GM12878 (cell line): ENCODE data around the gene CCDC137. TPM values are rescaled to one million over a fixed set of nuclear protein-coding genes. Genes with fewer than 3 reads are reported as not detected.
A peak's percentile ranks its signal among the peaks of the same experiment; 100 is the strongest.

ENCODE experiments used
- ATAC-seq: fragments of 200-7000 bp; cut with Tn5 transposase; 3 replicates; pipeline ENCODE4 v1.9.1; 2020; ENCODE audit warnings: mild to moderate bottlenecking, moderate library complexity
- BruUV-seq: library from RNA; stranded (reverse); fragments of 400-500 nt; replicated peaks from 2 replicates; lab custom pipeline; 2021; lab: Mats Ljungman, UMichigan
- CTCF ChIA-PET: fragments of 300-600 bp; sonication (Branson Sonifier 250); formaldehyde crosslinking; extraction: SDS; loops from one replicate; lab custom pipeline; 2021; ENCODE audit warnings: inconsistent platforms; lab: Yijun Ruan, JAX
- POLR2A ChIA-PET: fragments of 350-600 bp; formaldehyde crosslinking; extraction: SDS; loops from one replicate; lab custom pipeline; 2021; ENCODE audit warnings: inconsistent platforms; lab: Charles Lee
- RAD21 ChIA-PET: fragments of 300-600 bp; sonication (Branson Sonifier 250); formaldehyde crosslinking; loops from one replicate; lab custom pipeline; 2023; ENCODE audit warnings: antibody characterized with exemption; ENCODE audit not compliant: unreplicated experiment; lab: Charles Lee
- SMC1A ChIA-PET: fragments of 300-600 bp; sonication (Branson Sonifier 250); formaldehyde crosslinking; loops from one replicate; lab custom pipeline; 2023; ENCODE audit not compliant: unreplicated experiment, uncharacterized antibody; lab: Charles Lee
- DNase-seq: peaks from one replicate; pipeline ENCODE4 v3.0.0-alpha.2; 2011; ENCODE audit warnings: low read depth, low spot score
- FAIRE-seq: peaks from 3 replicates; lab custom pipeline; 2011; peaks lifted over from hg19 to GRCh38; lab: Jason Lieb, UNC
- H2AFZ ChIP-seq: 2 replicates; pipeline ENCODE4 v1.6.0; 2011; ENCODE audit warnings: low read depth, low read length, control low read depth; ENCODE audit not compliant: control insufficient read depth
- H3K27ac ChIP-seq: 2 replicates; pipeline ENCODE4 v1.5.1; 2011; ENCODE audit warnings: control low read depth; ENCODE audit not compliant: control insufficient read depth, insufficient read depth
- H3K27me3 ChIP-seq, 2 experiments: replicated peaks in 1 of 2; 2 replicates each; pipeline versions ENCODE4 v1.6.0 to v1.6.1; 2011; ENCODE audit warnings: low read length in 1 of 2; ENCODE audit not compliant: control insufficient read depth in 2 of 2, insufficient read depth in 2 of 2
- H3K36me3 ChIP-seq, 2 experiments: 2 replicates each; pipeline ENCODE4 v1.5.1; 2011; ENCODE audit warnings: low read length in 1 of 2; ENCODE audit not compliant: control insufficient read depth in 2 of 2, insufficient read depth in 2 of 2
- H3K4me1 ChIP-seq: 2 replicates; pipeline ENCODE4 v1.6.1; 2011; ENCODE audit warnings: mild to moderate bottlenecking, low read length, moderate library complexity, mixed read lengths; ENCODE audit not compliant: control insufficient read depth, insufficient read depth
- H3K4me2 ChIP-seq: 2 replicates; pipeline ENCODE4 v1.6.0; 2011; ENCODE audit warnings: control low read depth; ENCODE audit not compliant: control insufficient read depth, insufficient read depth
- H3K4me3 ChIP-seq: fragments of 200-600 bp; sonication (generic); 2 replicates; pipeline ENCODE4 v1.5.1; 2016
- H3K79me2 ChIP-seq: 2 replicates; pipeline ENCODE4 v1.6.0; 2011; ENCODE audit warnings: low read length; ENCODE audit not compliant: control insufficient read depth, insufficient read depth
- H3K9ac ChIP-seq: 2 replicates; pipeline ENCODE4 v1.8.0; 2011; ENCODE audit warnings: low read length, control low read depth, mixed read lengths; ENCODE audit not compliant: control insufficient read depth, insufficient read depth
- H3K9me3 ChIP-seq: replicated peaks from 3 replicates; pipeline ENCODE4 v1.5.1; 2011; ENCODE audit warnings: mild to moderate bottlenecking, low read length; ENCODE audit not compliant: control insufficient read depth, insufficient read depth
- H4K20me1 ChIP-seq: 2 replicates; pipeline ENCODE4 v1.6.0; 2011; ENCODE audit not compliant: control insufficient read depth, insufficient read depth
- BRCA1 ChIP-seq: IDR thresholded peaks from 2 replicates; pipeline ENCODE4 v1.6.1; 2011; ENCODE audit warnings: low read depth, low read length, improper control_type of control experiment
- CBX3 ChIP-seq: fragments of 200-600 bp; sonication (generic); IDR thresholded peaks from 2 replicates; pipeline ENCODE4 v1.6.1; 2016; ENCODE audit warnings: low read depth, borderline replicate concordance
- GABPA ChIP-seq: IDR thresholded peaks from 2 replicates; pipeline ENCODE4 v1.6.1; 2014; ENCODE audit warnings: antibody characterized with exemption, low read depth, mild to moderate bottlenecking, inconsistent platforms
- GATAD2B ChIP-seq: fragments of 450-650 bp; conservative IDR thresholded peaks from 2 replicates; pipeline ENCODE4 v1.6.1; 2017; ENCODE audit warnings: low read depth, mild to moderate bottlenecking, moderate library complexity
- HDGF ChIP-seq: fragments of 450-650 bp; IDR thresholded peaks from 2 replicates; pipeline ENCODE4 v1.6.1; 2016; ENCODE audit warnings: antibody characterized with exemption
- LARP7 ChIP-seq: fragments of 450-650 bp; IDR thresholded peaks from 2 replicates; pipeline ENCODE4 v1.6.1; 2017; ENCODE audit warnings: mild to moderate bottlenecking
- MAX ChIP-seq: IDR thresholded peaks from 2 replicates; pipeline ENCODE4 v1.6.1; 2012; ENCODE audit warnings: low read depth, low read length, improper control_type of control experiment
- MTA2 ChIP-seq: fragments of 450-650 bp; IDR thresholded peaks from 2 replicates; pipeline ENCODE4 v1.6.1; 2016; ENCODE audit warnings: low read depth, mild to moderate bottlenecking, moderate library complexity
- NBN ChIP-seq: fragments of 450-650 bp; IDR thresholded peaks from 2 replicates; pipeline ENCODE4 v1.6.1; 2016
- NFYB ChIP-seq: IDR thresholded peaks from 2 replicates; pipeline ENCODE4 v1.6.1; 2011; ENCODE audit warnings: low read depth, mild to moderate bottlenecking, low read length, improper control_type of control experiment, moderate library complexity; ENCODE audit not compliant: insufficient read depth
- NRF1 ChIP-seq: conservative IDR thresholded peaks from 2 replicates; pipeline ENCODE4 v1.6.1; 2011; ENCODE audit warnings: mild to moderate bottlenecking, low read depth, low read length, improper control_type of control experiment
- PAX8 ChIP-seq: fragments of 450-650 bp; IDR thresholded peaks from 2 replicates; pipeline ENCODE4 v1.6.1; 2017; ENCODE audit warnings: mild to moderate bottlenecking, moderate library complexity
- POLR2A ChIP-seq: IDR thresholded peaks from 2 replicates; pipeline ENCODE4 v1.6.1; 2011; ENCODE audit warnings: low read depth, mild to moderate bottlenecking, low read length
- RAD51 ChIP-seq: fragments of 450-650 bp; IDR thresholded peaks from 2 replicates; pipeline ENCODE4 v1.6.1; 2016; ENCODE audit warnings: moderate library complexity, mild to moderate bottlenecking, inconsistent platforms
- ZBTB33 ChIP-seq: fragments of 450-650 bp; IDR thresholded peaks from 2 replicates; pipeline ENCODE4 v1.6.1; 2017; ENCODE audit warnings: mild to moderate bottlenecking
- ZSCAN29 ChIP-seq: fragments of 450-650 bp; IDR thresholded peaks from 2 replicates; pipeline ENCODE4 v1.6.1; 2017; ENCODE audit warnings: mild to moderate bottlenecking, moderate library complexity
- WGBS: methylation state at CpG from one replicate; pipeline ENCODE4 v1.1.6; 2016; ENCODE audit warnings: low lambda C conversion rate; ENCODE audit not compliant: insufficient replicate concordance, insufficient coverage; ENCODE audit errors: missing lambda C conversion rate; 5-methylcytosine and 5-hydroxymethylcytosine counted together
- in situ Hi-C: fragments of 300-500 bp; cut with MboI; formaldehyde crosslinking; loops from 9 replicates; pipeline ENCODE4 v1.14.3; 2018; ENCODE audit warnings: mixed read lengths
- intact Hi-C: fragments of 100-400 bp; cut with micrococcal nuclease; formaldehyde crosslinking; loops from one replicate; pipeline ENCODE4 v1.14.2; 2022; ENCODE audit not compliant: unreplicated experiment
- polyA plus RNA-seq, 11 experiments: library from polyadenylated mRNA; depleted of rRNA in 4 of 11; unstranded in 6 of 11; stranded (reverse) in 5 of 11; fragments of >200 nt; fragmentation: Nextera tagmentation in 4 of 11; fragmentation: Illumina TruSeq in 1 of 11; extraction: Ambion mirVana in 4 of 11; extraction: Trizol in 1 of 11; gene quantifications; 1 replicate in 1 of 11; 2 replicates in 10 of 11; pipeline versions ENCODE4 v1.2.1 to v1.2.3, GENCODE V29; 2011 to 2016; ENCODE audit warnings: inconsistent platforms in 2 of 11, missing spikeins in 2 of 11, low read depth in 1 of 11
- total RNA-seq, 4 experiments: library from RNA; depleted of rRNA in 3 of 4; stranded (reverse); fragments of >200 nt in 3 of 4; fragmentation: Illumina TruSeq in 1 of 4; extraction: Trizol in 1 of 4; gene quantifications; 2 replicates each; pipeline versions ENCODE4 v1.2.1 to v1.2.3, GENCODE V29; 2013 to 2021

CCDC137 gene
- total and polyA plus RNA-seq, 10 of the 15 experiments (the other 5 are each of a cell fraction or from before 2014, with no cell fraction given): 2.2 to 45.4 (median 22.1) TPM

DNA sequence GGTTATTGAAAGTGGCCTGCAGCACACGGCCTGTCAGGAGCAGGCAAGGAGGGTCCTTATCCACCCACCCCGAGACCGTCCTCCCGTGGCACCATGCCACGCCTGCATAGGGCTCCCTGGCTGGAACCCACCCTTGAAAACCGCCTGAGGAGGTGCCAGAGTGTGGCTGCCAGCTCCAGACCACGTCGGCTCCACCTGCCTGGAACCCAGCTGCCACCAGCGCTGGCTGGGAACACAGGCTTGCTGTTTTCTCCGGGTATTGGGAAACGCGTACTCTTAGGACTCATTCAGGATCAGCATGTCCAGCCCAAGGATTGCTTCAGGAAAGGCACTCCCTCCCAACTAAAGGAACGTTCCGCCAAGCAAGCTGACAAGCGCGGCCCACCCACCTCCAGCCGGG is 10.4 kb downstream of the CCDC137 start:
- ChIA-PET RAD21 (no interaction called here), POLR2A (interaction anchor here (0.7 kb wide), 1 partner anchor 8 kb away, joined by 3 read pairs; no protein-coding TSS in a partner anchor), CTCF (interaction anchor here (1.4 to 1.6 kb wide), 2 partner anchors 26 to 35 kb away, joined by 4 to 6 read pairs; partner anchors contain the start of genes MRPL12 and SLC25A10), SMC1A (no interaction called here)
- in situ Hi-C loops: no loop called here
- no peaks in the 10 kb centered on the region for H3K9me3 ChIP-seq
- no peaks in the 10 kb centered on the region for H4K20me1 ChIP-seq
- H3K9ac ChIP-seq: no peak overlapping the region
- DNase-seq (no peak), ATAC-seq (no peak), FAIRE-seq (no peak)
- no peak overlapping the region for H3K4me3 ChIP-seq
- no peaks in the 10 kb centered on the region for H3K4me1 ChIP-seq
- no TSS peak for BruUV-seq
- no peaks in the 10 kb centered on the region; the same call in 1 of the 2 replicates for H3K79me2 ChIP-seq
- intact Hi-C loops: no loop called here
- H3K27ac ChIP-seq: no peak overlapping the region
- H3K27me3 ChIP-seq: no peaks in the 10 kb centered on the region
- no peak overlapping the region for H3K4me2 ChIP-seq
- 81% methylated on average over 16 of the region's 17 CpGs for WGBS
- H3K36me3 ChIP-seq: peaks cover 0 to 16% of the 10 kb centered on the region in 2 experiments; a peak in 3 of 4 replicates
- H2AFZ ChIP-seq: no peak overlapping the region
- TF ChIP-seq POLR2A (peak; percentile 37; the same call in 1 of the 2 replicates), ZSCAN29 (no peak), NRF1 (no peak), LARP7 (no peak)

- TF ChIP-seq RAD51: no peak
- no peak for TF ChIP-seq PAX8
- TF ChIP-seq MAX: no peak
- TF ChIP-seq NBN: no peak
- TF ChIP-seq BRCA1: no peak
- TF ChIP-seq MTA2: no peak
- TF ChIP-seq HDGF: no peak
- TF ChIP-seq GABPA: no peak
- TF ChIP-seq CBX3: no peak
- no peak for TF ChIP-seq GATAD2B
- no peak for TF ChIP-seq ZBTB33
- no peak for TF ChIP-seq NFYB
- TF ChIP-seq, all 136 proteins: peak for 0
- no peak for DNase-seq
- no peak overlapping the region for H3K27ac ChIP-seq
- H3K9ac ChIP-seq: no peak overlapping the region
- intact Hi-C loops: no loop called here
- CTCF ChIA-PET: no interaction called here
- no peaks in the 10 kb centered on the region for H3K27me3 ChIP-seq
- SMC1A ChIA-PET: no interaction called here
- no peak overlapping the region for H2AFZ ChIP-seq
- H3K79me2 ChIP-seq: peaks cover 27% of the 10 kb centered on the region
- no peak for FAIRE-seq
- RAD21 ChIA-PET: no interaction called here
- H3K4me2 ChIP-seq: no peak overlapping the region
- 87% methylated on average over 11 of the region's 11 CpGs for WGBS
- peaks cover 0 to 2% of the 10 kb centered on the region in 2 experiments; a peak in 2 of 4 replicates for H3K36me3 ChIP-seq
- in situ Hi-C loops: no loop called here
- no peak for ATAC-seq
- no peaks in the 10 kb centered on the region for H3K9me3 ChIP-seq
- peaks cover 5% of the 10 kb centered on the region; the same call in 1 of the 2 replicates for H4K20me1 ChIP-seq
- POLR2A ChIA-PET: no interaction called here
- BruUV-seq: no TSS peak
- H3K4me3 ChIP-seq: no peak overlapping the region
- peaks cover 7% of the 10 kb centered on the region for H3K4me1 ChIP-seq
Observed at GRCh38 chr17:81680150-81680549, 13.6 kb downstream of the CCDC137 start.
